Bronchus fibroblast of lung (primary cell): ENCODE results near the gene SP2. TPM values are rescaled to one million over a fixed set of nuclear protein-coding genes. Genes with fewer than 3 reads are reported as not detected.

ENCODE experiments used
- total RNA-seq: library from RNA; depleted of rRNA; stranded (reverse); fragments of >200 nt; gene quantifications from 2 replicates; pipeline ENCODE4 v1.2.3, GENCODE V29; 2015

SP2 gene
- 3.4 TPM in 2 replicates for total RNA-seq

DNA sequence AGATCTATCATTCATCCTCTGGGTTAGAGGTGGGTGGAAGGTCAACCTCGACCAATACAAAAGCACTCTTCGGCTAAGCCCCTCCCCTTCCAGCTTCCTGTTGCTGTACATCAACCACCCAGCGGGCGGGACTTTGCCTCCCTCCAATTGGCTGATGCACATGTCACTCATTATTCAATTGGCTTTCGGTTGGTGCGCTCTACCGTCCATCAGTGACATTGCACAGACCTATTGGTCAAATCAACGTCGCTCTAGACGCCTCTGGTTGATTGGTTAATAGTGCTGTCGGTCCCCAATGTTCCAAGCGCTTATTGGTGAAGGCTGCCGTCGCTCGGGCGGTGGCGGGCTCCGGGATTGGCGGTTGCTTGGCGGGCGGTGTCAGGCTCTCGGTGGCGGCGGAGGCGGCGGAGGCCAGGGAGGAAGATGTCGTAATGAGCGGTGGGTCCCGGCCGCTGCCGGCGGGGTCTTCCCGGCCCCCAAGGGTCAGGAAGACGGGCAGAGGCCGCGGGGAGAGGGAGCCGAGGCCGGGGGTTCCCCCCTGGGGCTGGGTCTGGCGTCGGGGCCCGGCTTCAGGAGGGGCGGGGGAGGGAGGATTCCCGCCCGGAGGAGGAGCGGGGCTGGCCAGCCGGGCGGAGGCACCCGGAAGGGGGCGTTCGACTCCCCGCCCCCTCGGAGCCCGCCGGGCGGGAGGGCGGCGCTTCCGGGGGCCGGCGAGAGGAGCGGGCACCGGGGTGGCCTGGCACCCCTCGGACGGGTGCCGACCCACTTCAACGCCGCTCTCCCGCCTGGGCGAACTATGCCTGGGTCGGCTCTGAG lies at the start of gene SP2:
SP2 (plus strand) TSS at position 381 of the 816 bp plus-strand sequence; CDS start at position 432, 51 bp downstream.

DNA sequence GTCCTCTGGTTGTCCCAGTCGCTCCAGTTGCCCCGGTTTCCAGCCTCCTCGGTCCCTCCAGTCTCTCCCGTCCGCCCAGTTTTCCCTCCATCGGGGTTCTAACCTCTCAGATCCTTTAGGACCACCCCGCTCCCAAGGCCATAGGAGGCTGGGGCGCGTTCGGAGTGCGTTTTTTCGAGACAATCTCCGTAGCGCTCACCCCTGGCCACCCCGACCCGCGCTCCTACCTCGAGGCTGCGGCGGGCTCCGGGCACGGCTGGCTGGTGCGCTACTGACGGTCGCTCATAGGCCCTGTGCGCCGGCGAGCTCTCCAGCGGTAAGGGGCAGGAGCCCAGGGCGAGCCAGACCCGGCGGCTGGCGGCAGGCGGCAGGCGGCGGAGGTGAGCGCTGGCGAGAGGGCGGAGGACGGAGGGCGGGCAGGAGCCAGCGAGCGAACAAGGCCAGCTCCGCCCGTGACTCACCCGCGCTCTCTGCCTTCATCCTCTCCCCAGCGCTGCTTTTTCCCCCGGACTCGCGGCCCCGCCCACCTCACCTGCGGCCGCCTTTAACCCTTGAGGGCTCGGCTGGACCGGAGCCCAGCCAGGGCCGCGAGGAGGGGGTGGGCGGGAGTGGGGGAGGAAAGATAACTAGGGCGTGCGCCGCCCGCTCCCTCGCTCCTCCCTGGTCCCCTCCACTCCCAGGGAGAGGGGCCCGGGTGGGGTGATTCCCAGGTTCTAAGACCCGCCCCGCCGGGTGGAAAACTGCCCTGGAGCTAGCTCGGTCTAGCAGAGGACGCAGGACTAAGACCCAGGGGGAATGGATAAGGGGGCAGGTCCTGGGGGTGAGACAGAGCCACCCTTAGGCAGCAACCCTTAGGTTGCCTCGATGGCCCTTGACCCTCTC lies 45.1 kb upstream of the SP2 start, which contains the start of gene SP6:
SP6 (minus strand) TSS at position 472 of the 882 bp plus-strand sequence. CDS start 2,734 bp downstream, outside the sequence.

DNA sequence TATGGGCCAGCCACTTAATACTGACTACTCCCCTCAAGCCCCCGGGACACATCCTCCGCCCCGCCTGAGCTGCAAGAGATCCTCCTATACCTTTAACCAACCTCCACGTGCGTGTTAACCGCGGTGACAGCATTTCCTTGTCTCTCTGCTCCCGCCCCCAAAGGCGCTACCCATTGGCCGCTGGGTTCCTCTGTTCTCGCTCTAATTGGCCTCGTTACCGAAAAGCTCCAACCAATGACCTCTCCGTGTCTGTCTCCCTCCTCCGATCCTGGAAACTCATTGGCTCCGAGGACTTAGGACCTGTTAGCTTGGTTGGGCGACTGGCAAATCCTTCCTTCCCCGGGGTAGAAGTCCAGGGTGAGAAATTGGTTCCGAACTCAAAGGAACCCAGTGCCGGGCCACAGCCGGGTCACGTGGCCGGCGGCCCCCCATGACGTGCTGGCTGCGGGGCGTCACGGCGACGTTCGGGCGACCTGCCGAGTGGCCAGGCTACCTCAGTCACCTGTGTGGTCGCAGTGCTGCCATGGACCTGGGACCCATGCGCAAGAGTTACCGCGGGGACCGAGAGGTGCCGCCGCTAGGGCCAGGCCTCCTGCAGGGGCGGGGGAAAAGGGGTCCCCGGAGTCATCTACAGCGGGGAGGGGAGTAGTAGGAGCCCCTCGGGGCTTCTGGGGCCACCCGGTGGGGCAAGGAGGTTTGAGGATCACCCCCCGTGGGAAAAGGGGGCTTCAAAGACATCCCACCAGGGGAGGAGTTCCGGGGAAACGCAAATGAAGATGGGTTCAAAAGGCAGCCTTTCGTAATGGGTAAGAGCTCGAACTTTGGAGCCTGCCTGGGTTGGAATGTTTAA lies 45.4 kb downstream of the SP2 start, which contains the start of gene PNPO:
PNPO (plus strand) TSS at position 326 of the 850 bp plus-strand sequence; CDS start at position 431, 105 bp downstream.

DNA sequence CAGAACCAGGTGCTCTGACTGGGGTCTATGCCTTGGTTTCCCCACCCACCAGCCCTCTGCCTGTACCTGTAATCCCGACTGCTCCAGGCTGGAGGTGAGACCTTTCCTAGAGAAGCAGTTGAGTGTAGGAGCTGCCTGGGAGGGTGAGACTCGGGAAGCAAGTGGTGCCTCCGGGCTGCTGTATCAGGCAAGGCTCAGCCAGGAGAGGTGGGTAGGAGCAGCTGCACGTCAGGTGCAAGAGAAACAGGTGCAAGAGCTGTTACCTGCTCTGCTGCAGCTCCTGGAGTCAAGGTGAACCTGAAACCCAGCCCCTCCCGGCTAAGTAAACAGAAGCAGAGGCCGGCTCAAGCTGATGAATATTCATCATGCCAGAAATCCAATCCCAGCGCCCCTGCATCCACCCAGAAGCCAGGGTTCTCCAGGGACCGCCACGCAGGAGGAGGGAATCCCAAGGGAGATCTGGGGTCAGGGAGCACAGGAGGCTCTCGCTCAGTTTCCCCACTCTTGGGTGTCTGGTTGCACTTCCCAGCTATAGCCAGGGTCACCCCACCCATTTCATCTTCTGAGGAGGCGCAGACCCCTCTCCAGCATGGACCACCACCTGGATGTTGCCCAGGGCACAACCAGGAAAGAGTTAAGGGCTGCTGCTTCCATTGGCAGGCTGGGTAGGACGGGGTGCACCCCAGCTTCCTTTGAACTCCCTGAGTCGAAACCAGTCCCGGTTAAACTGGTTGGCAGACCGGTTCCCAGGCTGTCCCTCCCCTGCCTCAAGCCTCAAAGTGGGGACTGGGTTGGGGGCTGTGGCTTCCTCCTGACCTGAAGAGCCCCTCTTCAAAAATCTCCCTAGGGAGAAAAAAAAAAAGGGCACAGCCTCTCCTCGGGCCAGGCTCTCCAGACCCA lies 61.8 kb downstream of the SP2 start, which contains the start of gene PRR15L:
PRR15L (minus strand) TSS at position 293 of the 900 bp plus-strand sequence. CDS start 4,649 bp downstream, outside the sequence.

DNA sequence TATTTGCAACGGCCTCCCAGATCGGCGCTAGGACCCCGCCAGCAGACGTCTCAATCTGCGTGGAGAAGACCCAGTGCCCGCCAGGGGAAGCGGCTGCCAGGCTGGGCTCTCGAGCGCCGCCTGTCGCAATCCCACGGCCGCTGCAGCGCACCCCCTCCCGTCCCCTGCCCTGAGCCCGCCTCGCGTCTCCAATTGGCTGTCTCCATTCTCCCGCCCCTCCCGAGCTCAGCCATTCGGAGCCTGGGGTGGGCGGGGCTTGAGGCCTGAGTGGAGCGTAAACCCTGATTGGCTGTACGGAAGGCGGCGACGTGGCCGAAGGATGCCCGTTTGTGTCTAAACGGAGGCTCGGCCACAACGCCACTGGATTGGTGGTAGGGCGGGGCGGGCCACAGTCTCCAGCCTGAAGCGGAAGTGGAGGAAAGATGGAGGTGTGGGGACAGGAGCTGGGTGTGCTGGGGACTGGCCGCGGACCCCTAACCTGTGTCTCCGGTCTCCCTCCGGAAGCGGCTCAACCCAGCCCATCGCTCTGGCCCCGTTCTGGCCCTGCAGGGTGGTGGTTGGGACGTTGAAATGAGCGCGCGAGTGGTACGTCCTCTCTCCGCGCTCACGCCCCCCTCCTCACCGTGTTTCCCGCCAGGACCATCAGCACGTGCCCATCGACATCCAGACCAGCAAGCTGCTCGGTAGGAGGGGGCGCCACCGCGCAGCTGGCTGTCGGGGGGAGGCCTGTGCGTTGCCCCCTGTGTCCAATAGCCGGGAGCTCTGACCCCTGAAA lies 74.9 kb downstream of the SP2 start, which contains the start of gene CDK5RAP3:
CDK5RAP3 (plus strand) TSS at position 389 of the 775 bp plus-strand sequence; CDS start at position 423, 34 bp downstream.

Other genes starting within 250 kb of the SP2 start
- 280 and 315 TPM in 2 replicates for gene KPNB1, start 246.3 kb upstream of the SP2 start, total RNA-seq
- 2.7 and 3.6 TPM in 2 replicates for gene TBKBP1, start 202.1 kb upstream of the SP2 start, total RNA-seq
- not detected in 2 replicates for gene TBX21, start 163.0 kb upstream of the SP2 start, total RNA-seq
- gene OSBPL7, start 74.4 kb upstream of the SP2 start, total RNA-seq = 4.2 and 4.7 TPM in 2 replicates
- gene MRPL10, start 64.7 kb upstream of the SP2 start, total RNA-seq = 58.6 and 62.4 TPM in 2 replicates
- gene LRRC46, start 64.6 kb upstream of the SP2 start, total RNA-seq = 0.15 TPM in 1 of 2 replicates, not detected in the other
- gene SCRN2, start 55.0 kb upstream of the SP2 start, total RNA-seq = 15.5 and 18.3 TPM in 2 replicates
- 0.15 and 0.34 TPM in 2 replicates for gene SP6, start 45.1 kb upstream of the SP2 start, total RNA-seq
- gene PNPO, start 45.3 kb downstream of the SP2 start, total RNA-seq = 27.2 and 27.9 TPM in 2 replicates
- not detected in 2 replicates for gene PRR15L, start 61.6 kb downstream of the SP2 start, total RNA-seq
- gene CDK5RAP3, start 74.9 kb downstream of the SP2 start, total RNA-seq = 76.0 and 78.7 TPM in 2 replicates
- gene COPZ2, start 141.6 kb downstream of the SP2 start, total RNA-seq = 23.6 and 26.6 TPM in 2 replicates
- gene NFE2L1, start 152.1 kb downstream of the SP2 start, total RNA-seq = 73.6 and 76.1 TPM in 2 replicates
- gene CBX1, start 205.2 kb downstream of the SP2 start, total RNA-seq = 51.7 and 65.4 TPM in 2 replicates
- gene SNX11, start 211.5 kb downstream of the SP2 start, total RNA-seq = 8.9 and 10.1 TPM in 2 replicates